Activated CD4-positive, alpha-beta T cell treated with anti-CD3 and anti-CD28 coated beads for 24 hours (primary cell): ENCODE results near the gene ARVCF.

ENCODE experiments used
- DNase-seq, 2 donors: peaks; one replicate each; pipeline ENCODE4 v3.0.0-alpha.2; 2020; ENCODE audit warnings: low read depth in 2 of 2

Gene ARVCF

DNA sequence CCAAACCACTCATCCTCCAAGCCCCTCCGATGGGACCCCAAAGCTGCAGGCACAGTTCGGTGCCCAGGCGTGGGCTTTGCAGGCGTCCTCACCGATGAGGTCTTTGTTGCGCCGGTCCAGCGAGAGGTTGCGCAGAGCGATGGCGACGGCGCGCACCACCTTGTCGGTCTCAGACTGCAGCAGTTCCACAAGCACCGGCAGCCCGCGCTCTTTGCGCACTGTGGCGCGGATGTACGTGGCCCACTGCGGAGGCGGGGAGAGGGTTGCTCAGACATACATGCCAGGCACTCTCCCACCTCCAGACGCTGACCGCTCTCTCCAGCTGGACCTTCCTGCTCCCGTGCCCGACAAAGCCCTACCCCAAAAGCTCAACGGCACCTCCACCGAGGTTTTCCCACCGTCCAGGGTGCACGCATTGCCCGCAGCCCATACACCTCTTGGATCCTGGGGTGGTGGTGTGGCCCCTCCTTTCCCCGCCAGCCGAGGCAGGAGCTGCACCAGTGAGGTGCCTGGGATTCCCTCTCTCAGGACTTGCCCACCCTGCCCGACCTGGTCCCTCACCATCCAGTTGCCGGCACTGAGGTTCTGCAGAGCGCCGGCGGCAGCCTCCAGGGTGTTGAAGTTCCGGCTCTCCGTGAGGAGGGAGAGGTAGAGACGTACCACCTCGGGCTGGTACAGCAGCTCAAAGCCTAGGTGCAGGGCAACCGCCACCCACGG is 42.9 kb downstream of the ARVCF start:
- DNase-seq, result no peak

DNA sequence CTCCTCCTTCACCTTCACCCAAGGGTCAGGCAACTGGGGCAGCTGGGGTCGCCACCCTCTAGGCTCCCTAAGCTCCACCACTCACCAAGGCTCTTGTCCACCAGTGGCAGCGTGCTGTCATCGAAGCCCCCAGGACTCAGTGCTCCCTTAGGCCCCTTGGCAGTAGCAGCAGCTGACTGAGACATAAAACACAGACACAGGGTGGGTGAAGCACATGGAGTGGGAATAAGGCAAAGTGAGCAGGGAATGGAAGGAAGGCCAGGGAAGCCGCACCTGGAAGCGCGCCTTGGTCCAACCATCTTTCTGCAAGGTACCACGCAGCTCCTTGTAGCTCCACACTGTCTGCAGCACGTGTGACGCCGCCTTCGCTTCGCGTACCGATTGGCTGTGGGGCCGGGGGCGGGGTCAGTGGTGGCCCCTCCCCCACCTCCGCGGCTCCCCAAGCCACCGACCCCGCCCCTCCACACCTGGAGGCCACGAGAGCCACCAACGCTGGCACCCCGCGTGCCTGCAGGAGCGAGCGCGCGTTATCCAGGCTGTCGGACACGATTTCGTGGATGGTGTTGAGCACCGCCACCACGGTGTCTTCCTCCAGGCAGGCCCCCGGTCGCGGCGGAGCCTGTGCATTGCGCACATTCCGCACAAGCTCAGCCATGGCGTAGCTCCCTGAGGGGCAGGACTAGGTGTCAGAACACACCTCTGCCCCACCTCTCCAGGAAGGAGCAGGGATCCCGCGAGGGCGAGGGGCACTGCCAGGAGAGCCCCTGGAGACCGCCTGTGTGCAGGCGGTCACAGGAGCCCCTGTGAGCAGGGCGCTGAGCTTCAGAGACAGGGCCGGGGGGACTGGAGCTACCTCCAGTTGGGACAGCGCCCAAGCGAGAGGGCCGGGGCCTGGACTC is 43.7 kb downstream of the ARVCF start:
- no peak for DNase-seq

DNA sequence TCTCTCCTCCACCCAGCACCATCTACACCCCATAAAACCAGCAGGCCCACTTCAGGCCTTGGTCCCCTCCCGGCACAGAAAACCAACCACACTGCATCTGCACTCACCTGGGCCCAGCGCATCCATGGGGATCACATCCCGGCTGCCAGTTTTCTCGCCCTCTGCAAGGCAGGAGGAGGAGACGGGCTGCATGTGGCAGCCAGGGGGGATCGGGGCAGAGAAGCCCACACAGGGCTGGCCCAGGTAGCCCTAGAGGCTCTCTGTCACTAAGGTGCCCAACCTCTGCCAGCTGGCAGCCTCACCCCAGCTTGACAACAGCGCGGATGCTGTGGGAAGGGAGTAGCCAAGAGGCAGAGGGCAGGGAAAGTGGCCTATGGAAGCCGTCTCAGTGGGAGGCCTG is 44.4 kb downstream of the ARVCF start:
- DNase-seq, result no peak

DNA sequence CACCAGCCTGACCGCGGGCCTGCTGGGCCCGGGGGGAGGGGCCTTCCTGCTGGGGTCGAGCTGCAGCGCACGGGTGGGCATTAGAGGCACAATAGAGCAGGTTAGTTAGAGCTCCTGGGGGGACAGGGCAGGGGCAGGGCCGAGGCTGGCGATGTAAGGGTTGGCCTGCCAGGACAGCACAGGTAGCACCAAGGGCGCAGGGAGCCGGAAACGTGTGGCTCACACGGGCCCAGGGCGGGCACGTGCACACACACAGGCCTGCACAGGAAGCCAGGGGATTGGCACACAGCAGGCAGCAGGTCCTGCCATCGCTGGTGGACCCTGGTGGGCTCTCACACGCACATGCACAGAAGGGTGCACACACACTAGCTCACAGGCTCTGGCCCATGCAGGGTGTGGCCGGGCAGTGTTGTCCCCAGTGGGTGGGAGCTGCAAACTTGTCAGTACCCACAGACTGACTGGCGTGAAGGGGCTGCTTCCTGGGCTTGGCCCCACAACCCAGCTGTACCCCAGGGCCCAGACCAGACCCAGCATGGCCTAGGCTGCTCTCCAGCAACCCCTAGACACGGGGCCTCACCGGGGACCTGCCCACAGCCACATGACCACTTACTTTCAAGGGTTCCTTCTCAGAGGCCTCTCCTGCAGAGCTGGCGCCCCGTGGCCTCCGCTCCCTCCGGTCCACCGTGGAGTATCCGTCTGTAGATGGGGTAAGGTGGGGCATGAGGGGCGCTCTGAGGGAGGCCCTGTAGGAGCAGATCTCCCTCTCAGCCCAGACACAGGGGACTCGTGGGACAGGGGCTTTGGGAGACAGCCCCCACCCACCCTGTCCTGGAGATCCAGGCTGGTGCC is 45.1 kb downstream of the ARVCF start:
- DNase-seq, result no peak

DNA sequence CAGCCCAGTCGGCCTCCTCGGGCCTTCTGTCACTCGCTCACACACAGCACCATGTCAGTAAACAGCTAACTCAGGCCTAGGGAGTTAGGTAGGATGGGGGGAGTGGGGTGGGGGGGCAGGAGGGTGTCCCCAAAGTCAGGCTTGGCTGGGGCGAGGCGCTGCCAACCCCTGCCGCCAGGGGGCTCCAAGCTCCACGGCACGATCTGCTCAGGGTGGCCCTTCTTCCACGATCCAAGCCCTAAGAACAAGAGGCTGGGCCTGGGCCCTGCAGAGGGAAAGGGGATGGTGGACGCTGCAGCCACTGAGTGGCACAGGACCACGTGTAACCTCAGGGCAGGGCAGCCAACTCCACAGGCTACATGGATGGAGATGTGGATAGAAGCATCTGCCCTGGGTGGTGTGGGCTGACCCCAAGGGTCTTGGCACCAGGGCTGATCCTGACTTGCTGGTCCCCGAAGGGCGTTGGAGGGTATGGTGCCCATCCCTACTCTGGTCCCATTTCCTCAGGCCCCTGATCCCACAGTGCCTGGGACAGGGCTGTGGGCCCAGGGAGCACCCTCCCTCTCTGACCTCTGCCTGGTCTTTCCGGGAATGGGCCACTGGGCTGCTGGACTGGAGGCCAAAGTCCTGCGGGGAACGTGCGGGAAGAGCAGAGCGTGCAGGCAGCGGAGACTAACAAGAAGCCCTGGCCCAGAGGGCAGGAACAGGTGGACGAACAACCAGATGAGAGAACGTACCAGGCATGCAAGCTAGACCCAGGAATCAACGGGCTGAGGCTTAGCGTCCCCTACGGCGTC is 45.9 kb downstream of the ARVCF start:
- DNase-seq, result peak; percentile 72 to 75

DNA sequence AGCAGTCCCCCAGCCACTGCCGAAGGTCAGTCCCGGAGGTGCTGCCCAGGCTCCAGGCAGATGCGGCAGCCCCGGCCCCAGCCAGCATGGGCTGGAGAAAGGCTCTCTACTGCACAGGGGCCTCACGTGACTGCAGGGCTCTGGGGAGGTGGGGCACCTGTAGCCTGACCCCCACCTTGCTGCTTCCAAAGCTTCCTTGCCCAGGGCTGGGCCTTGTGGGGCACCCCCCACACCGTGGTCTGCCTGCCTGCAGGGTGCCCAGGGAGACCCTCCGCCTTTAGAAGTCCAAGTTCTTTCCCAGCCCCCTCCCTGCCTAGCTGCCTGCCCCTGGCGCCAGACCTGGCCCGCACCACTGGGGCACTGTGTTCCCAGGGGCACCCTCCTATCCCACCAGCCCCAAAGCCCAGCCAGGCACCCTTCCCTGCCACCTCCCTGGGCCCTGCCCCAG is 46.6 kb downstream of the ARVCF start:
- no peak for DNase-seq

DNA sequence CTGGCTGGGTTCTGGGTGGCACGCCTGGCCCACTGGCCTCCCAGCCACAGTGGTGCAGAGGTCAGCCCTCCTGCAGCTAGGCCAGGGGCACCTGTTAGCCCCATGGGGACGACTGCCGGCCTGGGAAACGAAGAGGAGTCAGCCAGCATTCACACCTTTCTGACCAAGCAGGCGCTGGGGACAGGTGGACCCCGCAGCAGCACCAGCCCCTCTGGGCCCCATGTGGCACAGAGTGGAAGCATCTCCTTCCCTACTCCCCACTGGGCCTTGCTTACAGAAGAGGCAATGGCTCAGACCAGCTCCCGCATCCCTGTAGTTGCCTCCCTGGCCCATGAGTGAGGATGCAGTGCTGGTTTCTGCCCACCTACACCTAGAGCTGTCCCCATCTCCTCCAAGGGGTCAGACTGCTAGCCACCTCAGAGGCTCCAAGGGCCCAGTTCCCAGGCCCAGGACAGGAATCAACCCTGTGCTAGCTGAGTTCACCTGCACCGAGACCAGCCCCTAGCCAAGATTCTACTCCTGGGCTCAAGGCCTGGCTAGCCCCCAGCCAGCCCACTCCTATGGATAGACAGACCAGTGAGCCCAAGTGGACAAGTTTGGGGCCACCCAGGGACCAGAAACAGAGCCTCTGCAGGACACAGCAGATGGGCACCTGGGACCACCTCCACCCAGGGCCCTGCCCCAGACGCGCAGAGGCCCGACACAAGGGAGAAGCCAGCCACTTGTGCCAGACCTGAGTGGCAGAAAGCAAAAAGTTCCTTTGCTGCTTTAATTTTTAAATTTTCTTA is 47.3 kb downstream of the ARVCF start:
- DNase-seq, result no peak

DNA sequence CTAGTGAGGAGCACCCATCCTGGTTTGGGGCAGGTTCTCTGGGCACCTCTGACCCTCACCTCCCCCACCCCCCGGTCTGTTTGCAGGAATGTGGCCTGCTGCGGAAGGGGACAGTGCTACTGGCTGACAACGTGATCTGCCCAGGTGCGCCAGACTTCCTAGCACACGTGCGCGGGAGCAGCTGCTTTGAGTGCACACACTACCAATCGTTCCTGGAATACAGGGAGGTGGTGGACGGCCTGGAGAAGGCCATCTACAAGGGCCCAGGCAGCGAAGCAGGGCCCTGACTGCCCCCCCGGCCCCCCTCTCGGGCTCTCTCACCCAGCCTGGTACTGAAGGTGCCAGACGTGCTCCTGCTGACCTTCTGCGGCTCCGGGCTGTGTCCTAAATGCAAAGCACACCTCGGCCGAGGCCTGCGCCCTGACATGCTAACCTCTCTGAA is 48.2 kb downstream of the ARVCF start:
- no peak for DNase-seq

DNA sequence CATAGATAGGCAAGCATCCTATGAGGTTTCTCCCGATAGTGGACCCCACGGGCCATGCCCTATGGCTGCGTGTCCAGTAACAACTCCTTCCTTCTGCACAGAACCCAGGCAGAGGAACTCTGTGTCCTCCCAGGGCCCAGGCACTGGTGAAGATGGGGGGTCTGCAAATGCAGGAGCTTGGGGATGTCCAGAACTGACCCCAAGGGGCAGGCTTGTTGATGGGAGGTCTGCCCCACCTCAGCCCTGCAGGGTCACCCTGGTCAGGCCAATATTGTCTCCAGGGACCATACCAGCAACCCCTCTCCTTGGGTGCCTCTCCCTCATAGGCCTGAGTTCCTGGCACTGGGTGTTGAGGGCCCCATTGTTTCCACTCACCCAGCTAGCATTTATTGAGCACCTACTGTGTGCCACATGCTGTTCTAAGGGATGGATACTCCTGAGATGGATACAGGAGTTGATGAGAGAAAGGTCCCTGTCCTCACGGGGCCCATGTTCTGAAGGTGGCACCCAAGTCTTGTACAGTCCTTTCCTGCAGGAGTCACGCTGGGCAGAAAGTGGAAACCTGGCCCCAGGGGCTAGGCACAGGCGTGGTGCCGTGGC is 48.7 kb downstream of the ARVCF start:
- DNase-seq, result no peak

DNA sequence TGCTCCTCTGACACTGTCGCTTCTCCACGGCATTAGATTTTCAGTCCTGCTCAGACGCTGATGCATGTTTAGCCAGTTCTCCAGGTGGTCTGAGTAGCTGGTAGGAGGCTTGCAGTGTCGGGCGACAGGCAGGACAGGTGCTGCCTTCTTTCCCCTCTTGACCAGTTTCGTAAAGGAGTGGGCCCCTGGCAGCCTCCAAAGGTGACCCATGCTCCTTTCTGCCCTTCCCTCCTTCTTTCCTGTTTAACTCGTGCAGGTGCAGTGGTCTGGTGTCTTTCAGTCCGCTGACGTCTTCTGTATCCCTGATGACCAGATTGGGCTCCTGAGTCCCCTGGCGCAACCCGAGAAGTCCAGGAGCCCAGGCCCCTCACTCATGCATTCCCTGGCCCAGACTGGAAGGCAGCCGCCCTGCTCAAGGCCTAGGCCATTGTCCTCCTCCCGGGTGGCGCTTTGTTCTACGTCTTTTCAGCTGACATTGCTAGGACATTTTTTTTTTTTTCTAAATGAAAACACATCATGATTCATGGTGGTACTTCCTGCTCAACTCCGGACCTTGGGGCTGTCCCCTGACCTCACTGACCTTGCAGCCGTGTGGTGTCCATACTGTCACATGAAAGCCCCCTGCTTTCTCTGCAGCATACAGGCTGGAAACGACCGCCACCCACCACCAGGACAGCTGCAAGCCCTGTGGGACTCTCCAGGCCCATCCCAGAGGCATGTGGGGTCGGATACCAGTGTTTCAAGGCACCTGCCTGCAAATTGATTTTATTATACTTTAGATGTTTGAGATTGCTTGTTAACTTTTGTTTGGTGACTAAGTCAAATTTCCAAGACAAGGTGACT is 49.5 kb downstream of the ARVCF start:
- no peak for DNase-seq

DNA sequence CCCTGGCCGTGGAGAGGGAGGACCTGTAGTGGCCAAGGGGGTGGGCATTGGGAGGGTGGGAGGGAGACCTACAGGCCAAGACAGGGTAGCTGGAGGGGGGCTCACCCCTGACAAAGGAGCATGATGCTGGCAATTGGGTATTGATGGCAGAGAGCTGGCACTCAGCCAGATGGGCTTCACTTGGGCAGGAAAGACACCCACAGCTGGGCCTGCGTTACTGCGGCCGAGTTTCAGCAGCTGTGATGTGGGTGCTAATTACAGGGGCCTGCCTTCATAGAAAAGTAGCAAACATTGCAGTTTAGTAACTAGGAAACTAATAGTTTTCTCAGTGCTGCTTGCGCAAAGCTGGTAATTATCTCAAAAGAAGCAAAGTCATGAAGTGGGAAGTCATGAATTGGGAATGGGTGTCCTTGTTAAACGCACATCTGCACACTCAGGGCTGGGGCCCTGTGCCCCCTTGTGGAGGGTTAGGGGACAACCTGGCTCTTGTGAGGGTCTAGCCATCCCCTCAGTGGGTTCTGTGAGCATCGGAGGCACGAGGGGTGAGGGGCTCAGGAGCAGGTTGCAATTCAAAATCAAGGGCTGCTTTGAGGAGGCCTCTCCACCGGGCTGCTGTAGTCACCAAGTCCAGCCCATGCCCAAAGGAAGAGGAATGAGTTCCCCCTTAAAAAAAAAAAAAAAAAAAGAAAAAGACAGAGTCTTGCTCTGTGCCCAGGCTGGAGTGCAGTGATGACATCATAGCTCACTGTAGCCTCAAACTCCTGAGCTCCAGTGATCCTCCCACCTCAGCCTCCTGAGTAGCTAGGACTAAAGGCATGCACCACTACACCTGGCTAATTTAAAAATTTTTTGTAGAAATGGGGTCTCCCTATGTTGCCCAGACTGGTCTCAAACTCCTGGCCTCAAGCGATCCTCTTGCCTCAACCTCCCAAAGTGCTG is 50.6 kb downstream of the ARVCF start:
- DNase-seq, result no peak

DNA sequence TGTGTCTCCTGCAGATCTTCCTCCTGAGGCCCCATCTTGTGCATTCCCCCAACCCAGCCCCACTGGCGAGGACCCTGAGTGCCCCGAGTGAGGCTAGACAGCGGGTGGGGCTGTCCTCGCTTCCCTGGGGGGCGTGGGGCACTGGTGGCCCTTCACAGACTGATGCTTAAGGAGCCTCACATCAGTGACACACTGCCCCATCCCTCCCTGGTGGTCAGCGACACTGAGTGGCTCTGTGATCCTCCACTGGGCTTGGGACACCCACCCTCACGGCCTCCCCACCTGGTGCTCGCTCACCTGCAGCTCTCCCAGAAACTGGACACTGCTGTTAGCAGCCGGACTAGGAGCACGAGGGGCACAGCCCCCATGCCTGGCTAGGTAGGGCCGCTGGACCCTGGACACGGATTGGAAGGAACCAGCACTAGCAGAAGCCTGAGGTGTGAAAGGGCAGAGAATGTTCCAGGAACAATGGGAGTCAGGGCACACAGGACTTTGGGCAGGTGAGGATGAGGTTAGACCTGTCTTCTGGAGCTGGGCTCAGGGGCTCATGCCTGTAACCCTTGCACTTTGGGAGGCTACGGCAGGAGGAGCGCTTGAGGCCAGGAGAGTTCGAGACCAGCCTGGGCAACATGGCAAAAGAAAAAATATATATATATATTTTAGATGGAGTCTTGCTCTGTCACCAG is 51.8 kb downstream of the ARVCF start:
- no peak for DNase-seq

DNA sequence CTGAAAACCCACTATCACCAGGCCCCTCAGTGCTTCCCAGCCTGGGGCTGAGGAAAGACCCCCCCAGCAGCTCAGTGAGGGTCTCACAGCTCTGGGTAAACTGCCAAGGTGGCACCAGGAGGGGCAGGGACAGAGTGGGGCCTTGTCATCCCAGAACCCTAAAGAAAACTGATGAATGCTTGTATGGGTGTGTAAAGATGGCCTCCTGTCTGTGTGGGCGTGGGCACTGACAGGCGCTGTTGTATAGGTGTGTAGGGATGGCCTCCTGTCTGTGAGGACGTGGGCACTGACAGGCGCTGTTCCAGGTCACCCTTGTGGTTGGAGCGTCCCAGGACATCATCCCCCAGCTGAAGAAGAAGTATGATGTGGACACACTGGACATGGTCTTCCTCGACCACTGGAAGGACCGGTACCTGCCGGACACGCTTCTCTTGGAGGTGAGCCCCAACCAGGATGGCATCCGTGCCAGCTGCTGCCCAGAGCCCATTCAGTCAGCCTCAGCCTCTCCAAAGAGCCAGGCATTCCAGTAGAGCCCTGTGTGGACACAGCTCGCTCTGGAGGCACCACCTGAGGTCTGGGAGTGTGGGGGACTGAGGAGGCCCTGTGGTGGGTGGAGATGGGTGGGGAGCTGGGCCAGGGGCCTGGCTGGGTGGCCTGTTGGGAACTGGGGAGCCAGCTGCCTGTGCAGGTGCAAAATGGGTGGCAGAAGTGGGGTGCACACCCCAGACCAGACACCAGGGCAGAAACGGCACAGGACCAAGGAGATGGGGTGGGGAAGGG is 52.6 kb downstream of the ARVCF start:
- no peak for DNase-seq

DNA sequence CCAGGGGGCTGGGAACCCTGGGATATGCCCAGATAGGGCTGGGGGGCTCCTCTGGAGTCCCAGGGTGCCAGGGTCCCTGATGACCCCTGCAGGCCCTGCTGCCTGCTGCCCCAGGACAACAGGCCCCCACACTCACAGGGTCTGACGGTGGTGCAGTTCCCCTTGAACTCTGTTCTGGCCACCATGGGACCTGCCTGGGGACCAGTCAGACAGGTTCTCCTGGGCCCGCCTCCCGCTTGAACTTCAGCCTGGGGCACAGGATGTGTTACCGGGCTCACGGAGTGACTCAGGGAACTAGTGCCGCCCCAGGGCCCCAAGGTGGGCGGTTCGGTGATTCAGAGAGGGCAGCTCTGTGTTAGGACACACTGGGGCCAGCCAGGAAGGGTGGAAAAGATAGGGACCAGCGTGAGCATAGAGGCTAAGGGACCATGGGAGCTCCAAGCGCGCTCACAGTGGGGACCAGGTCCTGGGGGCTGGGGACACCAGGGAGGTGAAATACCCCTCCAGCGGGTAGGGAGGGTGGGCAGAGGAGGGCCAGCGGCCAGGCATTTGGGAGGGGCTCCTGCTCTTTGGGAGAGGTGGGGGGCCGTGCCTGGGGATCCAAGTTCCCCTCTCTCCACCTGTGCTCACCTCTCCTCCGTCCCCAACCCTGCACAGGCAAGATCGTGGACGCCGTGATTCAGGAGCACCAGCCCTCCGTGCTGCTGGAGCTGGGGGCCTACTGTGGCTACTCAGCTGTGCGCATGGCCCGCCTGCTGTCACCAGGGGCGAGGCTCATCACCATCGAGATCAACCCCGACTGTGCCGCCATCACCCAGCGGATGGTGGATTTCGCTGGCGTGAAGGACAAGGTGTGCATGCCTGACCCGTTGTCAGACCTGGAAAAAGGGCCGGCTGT is 53.5 kb downstream of the ARVCF start:
- DNase-seq, result peak in 1 of 2 donors; percentile 33

DNA sequence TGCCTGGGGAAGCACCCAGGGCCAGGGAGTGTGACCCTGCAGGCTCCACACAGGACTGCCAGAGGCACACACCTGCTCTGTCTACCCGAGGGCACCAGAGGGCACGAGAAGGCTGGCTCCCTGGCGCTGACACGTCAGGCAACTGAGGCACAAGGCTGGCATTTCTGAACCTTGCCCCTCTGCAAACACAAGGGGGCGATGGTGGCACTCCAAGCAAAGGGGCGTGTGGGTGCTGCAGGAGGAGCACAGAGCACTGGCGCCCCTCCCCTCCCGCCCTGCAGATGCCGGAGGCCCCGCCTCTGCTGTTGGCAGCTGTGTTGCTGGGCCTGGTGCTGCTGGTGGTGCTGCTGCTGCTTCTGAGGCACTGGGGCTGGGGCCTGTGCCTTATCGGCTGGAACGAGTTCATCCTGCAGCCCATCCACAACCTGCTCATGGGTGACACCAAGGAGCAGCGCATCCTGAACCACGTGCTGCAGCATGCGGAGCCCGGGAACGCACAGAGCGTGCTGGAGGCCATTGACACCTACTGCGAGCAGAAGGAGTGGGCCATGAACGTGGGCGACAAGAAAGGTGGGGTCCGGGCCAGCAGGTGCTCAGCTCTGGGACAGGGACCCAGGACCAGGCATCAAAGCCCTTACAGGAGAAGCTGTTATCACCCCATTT is 54.2 kb downstream of the ARVCF start:
- DNase-seq, result peak; percentile 59
